Measurements from ENCODE around the gene SLC25A34. TPM values are rescaled to one million over a fixed set of nuclear protein-coding genes. Genes with fewer than 3 reads are reported as not detected.

SLC25A34 gene
- total RNA-seq, 3 donors from 2014 or later (not counting 1 experiment from before 2014, with no cell fraction given) = 0.73 to 1.8 (median 1.6) TPM

DNA sequence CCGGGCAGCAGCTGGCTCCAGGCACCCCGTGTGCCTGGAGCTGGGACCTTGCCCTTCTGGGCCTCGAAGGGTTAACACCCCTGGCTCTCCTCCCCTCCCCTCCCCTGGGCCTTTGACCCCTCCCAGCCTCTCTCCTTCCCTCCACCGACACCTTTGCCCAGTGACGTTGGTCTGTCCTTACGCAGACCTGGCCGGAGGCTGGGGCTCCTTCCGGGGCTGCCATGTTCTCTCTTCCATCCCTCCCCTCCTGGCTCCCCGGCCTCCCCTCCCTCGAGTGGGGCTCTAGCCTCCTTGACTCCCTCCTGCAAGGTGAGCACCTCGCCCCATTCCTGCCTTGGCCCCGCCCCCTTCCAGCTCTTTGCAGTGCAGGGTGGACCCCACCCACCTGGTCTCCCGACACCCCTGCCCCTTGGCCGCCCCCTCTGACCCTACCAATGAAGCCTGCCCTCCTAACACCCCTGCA, 6.3 kb downstream of the SLC25A34 start, which contains the start of gene TMEM82:
TSS of gene TMEM82 (plus strand) at position 161 of the 463 bp plus-strand sequence. CDS start at position 222, 61 bp downstream.
- peaks cover 7% of the 10 kb centered on the region for H3K4me1 ChIP-seq (ENCODE audit: control insufficient read depth, insufficient read depth, low read length)
- WGBS (ENCODE audit: insufficient coverage) = 57% methylated on average over 14 of the region's 14 CpGs
- no peaks in the 10 kb centered on the region for H3K9me3 ChIP-seq (ENCODE audit: control insufficient read depth, insufficient read depth, low read length)
- H3K36me3 Mint-ChIP-seq = no peaks in the 10 kb centered on the region
- no peaks in the 10 kb centered on the region for H3K9me3 Mint-ChIP-seq
- H3K27me3 ChIP-seq (ENCODE audit: control insufficient read depth, insufficient read depth, low read length) = no peaks in the 10 kb centered on the region
- no peaks in the 10 kb centered on the region for H3K27me3 Mint-ChIP-seq (ENCODE audit: low read depth in 2 of 2)
- no peak within 1 kb of the TSS for H3K27ac ChIP-seq (ENCODE audit: low read length)
- H3K4me3 ChIP-seq (ENCODE audit: low read length) = no peak within 1 kb of the TSS
- no peak within 1 kb of the TSS for H3K4me3 Mint-ChIP-seq
- no peak for ATAC-seq
- no peaks in the 10 kb centered on the region for H3K36me3 ChIP-seq (ENCODE audit: control insufficient read depth, insufficient read depth, low read length)
- TF ChIP-seq CTCF (IDR thresholded peaks at IDR 0.05) = no peak
- no peak for DNase-seq
- intact Hi-C loops (cut with micrococcal nuclease) = no loop called here
- H3K27ac Mint-ChIP-seq = peak within 1 kb of the TSS in 1 of 2 donors; percentile 33
- H3K4me1 Mint-ChIP-seq = peaks cover 0 to 7% of the 10 kb centered on the region in 2 donors

DNA sequence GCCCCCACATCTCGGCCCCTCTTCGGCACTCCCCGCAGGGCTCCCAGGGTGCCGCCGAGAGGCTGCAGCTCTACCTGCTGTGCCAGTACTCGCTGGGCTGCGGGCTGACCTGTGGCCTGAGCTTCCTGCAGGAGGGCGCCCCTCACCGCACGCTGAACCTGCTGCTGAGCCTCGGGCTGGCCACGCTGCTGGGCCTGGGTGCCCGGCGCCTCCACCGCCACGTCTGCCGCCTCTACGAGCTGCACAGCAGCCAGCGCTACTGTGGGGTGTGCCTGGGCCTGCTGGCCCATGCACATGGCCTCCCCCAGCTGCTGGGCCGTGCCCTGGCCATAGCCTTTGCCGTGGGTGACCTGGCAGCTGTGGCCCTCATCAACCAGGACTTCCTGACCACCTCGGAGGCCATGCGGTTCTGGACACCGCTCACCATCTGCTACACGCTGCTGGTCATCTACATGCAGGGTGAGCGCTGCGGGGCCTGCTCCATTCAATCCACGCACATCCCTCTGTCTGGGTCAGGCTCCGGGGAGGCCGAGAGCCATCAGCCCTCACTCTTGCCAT, 8.1 kb downstream of the SLC25A34 start:
- 88% methylated on average over 30 of the region's 30 CpGs for WGBS (ENCODE audit: insufficient coverage)
- ATAC-seq = no peak

DNA sequence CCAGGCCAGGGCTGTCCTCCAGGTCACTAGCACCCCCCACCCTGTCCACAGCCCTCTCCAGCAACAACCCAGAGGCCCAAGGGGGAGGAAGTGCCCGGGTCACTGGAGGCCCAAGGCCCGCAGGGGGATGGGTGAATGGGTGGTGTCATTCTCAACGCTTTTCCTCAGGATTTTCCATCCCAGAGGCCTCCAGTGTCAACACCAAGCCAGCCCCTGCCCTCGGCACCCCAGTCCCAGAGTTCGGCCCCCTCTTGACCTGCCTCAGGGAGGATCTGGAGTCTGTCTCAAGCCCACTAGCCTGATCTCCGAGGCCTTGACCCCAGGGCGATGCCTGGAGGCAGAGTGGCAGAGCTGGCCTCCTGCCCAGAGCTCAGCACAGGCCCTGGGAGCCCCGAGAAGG, 11.3 kb downstream of the SLC25A34 start:
- intact Hi-C loops (cut with micrococcal nuclease) = no loop called here

More for the DNA sequence above, 8.1 kb downstream of the SLC25A34 start:
- Histone ChIP-seq H3K36me3 (ENCODE audit: control insufficient read depth, insufficient read depth, low read length) (no peaks in the 10 kb centered on the region), H3K4me3 (ENCODE audit: low read length) (no peak overlapping the region), H3K27me3 (ENCODE audit: control insufficient read depth, insufficient read depth, low read length) (no peaks in the 10 kb centered on the region), H3K4me1 (ENCODE audit: control insufficient read depth, insufficient read depth, low read length) (peaks cover 7% of the 10 kb centered on the region), H3K27ac (ENCODE audit: low read length) (no peak overlapping the region), H3K9me3 (ENCODE audit: control insufficient read depth, insufficient read depth, low read length) (no peaks in the 10 kb centered on the region)
- intact Hi-C loops (cut with micrococcal nuclease) = no loop called here
- H3K9me3 Mint-ChIP-seq = no peaks in the 10 kb centered on the region
- no peak for TF ChIP-seq CTCF (IDR thresholded peaks at IDR 0.05)
- peaks cover 0 to 7% of the 10 kb centered on the region in 2 donors for H3K4me1 Mint-ChIP-seq
- no peaks in the 10 kb centered on the region for H3K27me3 Mint-ChIP-seq (ENCODE audit: low read depth in 2 of 2)
- DNase-seq = no peak
- no peak overlapping the region for H3K4me3 Mint-ChIP-seq
- no peak overlapping the region for H3K27ac Mint-ChIP-seq
- H3K36me3 Mint-ChIP-seq = no peaks in the 10 kb centered on the region

More for the DNA sequence above, 11.3 kb downstream of the SLC25A34 start:
- no peak overlapping the region for H3K27ac Mint-ChIP-seq
- WGBS (ENCODE audit: insufficient coverage) = 85% methylated on average over 6 of the region's 8 CpGs
- H3K36me3 Mint-ChIP-seq = no peaks in the 10 kb centered on the region
- DNase-seq (no peak), ATAC-seq (no peak)
- H3K4me3 Mint-ChIP-seq = no peak overlapping the region
- no peaks in the 10 kb centered on the region for H3K36me3 ChIP-seq (ENCODE audit: control insufficient read depth, insufficient read depth, low read length)
- no peak overlapping the region for H3K4me3 ChIP-seq (ENCODE audit: low read length)
- H3K4me1 ChIP-seq (ENCODE audit: control insufficient read depth, insufficient read depth, low read length) = no peaks in the 10 kb centered on the region
- H3K27ac ChIP-seq (ENCODE audit: low read length) = no peak overlapping the region
- no peaks in the 10 kb centered on the region for H3K4me1 Mint-ChIP-seq
- H3K27me3 ChIP-seq (ENCODE audit: control insufficient read depth, insufficient read depth, low read length) = no peaks in the 10 kb centered on the region
- no peaks in the 10 kb centered on the region for H3K27me3 Mint-ChIP-seq (ENCODE audit: low read depth in 2 of 2)
- H3K9me3 ChIP-seq (ENCODE audit: control insufficient read depth, insufficient read depth, low read length) = no peaks in the 10 kb centered on the region
- no peak for TF ChIP-seq CTCF (IDR thresholded peaks at IDR 0.05)
- no peaks in the 10 kb centered on the region for H3K9me3 Mint-ChIP-seq
